ENCODE results near the gene FLT3LG.

DNA sequence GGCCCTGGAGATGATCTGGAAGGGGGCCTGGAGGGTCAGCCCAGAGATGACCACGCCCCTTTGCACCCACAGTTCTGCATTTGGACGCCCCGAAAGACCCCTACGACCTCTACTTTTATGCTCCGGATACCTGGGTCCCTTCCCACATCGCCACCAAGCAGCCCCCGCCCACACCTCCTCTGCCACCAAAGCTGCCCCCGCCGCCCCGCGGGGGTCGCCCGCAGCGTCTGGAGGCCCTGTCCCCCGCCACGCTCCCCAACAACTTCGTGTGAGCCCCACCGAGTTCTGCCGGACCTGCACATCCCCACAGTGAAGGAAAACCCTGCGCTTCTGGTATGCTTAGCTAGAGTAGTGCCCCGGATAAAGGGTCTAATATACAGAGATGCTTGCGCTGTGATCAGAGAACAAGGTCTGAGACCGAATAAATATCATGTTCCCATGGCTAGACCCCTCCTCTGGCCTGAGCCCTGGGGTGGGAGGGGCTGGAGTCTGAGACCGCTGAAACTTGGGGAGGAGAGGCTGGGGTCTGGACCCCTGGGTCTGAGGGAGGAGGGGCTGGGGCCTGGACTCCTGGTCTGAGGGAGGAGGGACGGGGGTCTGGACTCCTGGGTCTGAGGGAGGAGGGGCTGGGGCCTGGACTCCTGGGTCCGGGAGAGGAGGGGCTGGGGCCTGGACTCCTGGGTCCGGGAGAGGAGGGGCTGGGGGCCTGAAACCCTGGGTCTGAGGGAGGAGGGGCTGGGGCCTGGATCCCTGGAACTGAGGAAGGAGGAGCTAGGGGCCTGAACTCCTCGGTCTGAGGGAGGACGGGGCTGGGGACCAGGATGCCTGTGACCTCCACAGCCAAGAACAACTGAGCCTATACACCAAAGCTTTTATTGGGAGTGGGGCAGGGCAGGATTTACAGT is 45.2 kb upstream of the FLT3LG start:
- TF ChIP-seq, protein P1, sequence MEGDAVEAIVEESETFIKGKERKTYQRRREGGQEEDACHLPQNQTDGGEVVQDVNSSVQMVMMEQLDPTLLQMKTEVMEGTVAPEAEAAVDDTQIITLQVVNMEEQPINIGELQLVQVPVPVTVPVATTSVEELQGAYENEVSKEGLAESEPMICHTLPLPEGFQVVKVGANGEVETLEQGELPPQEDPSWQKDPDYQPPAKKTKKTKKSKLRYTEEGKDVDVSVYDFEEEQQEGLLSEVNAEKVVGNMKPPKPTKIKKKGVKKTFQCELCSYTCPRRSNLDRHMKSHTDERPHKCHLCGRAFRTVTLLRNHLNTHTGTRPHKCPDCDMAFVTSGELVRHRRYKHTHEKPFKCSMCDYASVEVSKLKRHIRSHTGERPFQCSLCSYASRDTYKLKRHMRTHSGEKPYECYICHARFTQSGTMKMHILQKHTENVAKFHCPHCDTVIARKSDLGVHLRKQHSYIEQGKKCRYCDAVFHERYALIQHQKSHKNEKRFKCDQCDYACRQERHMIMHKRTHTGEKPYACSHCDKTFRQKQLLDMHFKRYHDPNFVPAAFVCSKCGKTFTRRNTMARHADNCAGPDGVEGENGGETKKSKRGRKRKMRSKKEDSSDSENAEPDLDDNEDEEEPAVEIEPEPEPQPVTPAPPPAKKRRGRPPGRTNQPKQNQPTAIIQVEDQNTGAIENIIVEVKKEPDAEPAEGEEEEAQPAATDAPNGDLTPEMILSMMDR (IDR thresholded peaks at IDR 0.05; ENCODE audit: low read length): no peak
- TF ChIP-seq EZH2phosphoT487 (IDR thresholded peaks at IDR 0.05; ENCODE audit: low read length): no peak
